Transverse colon (tissue), 4 donors: Measurements from ENCODE around the gene ZFPM1. TPM values are rescaled to one million over a fixed set of nuclear protein-coding genes. Genes with fewer than 3 reads are reported as not detected.

Source experiments
- DNase-seq: peaks from one replicate; pipeline ENCODE4 v3.0.0-alpha.2; 2019
- H3K27ac ChIP-seq, 4 donors: fragments of 200-600 bp; sonication (generic); 2 replicates each; pipeline ENCODE4 v1.5.1; 2016 to 2018; ENCODE audit warnings: inconsistent platforms in 4 of 4
- H3K27me3 ChIP-seq: fragments of 200-600 bp; sonication (generic); 2 replicates; pipeline ENCODE4 v1.5.1; 2017; ENCODE audit warnings: inconsistent platforms
- H3K36me3 ChIP-seq, 4 donors: fragments of 200-600 bp; sonication (generic); 2 replicates each; pipeline ENCODE4 v1.5.1; 2017 to 2019; ENCODE audit warnings: inconsistent platforms in 4 of 4
- H3K4me1 ChIP-seq, 4 donors: fragments of 200-600 bp; sonication (generic); 2 replicates each; pipeline ENCODE4 v1.5.1; 2017 to 2020; ENCODE audit warnings: inconsistent platforms in 4 of 4
- H3K4me3 ChIP-seq, 4 donors: fragments of 200-600 bp; sonication (generic); 1 replicate in 1 of 4; 2 replicates in 3 of 4; pipeline versions ENCODE4 v1.5.1 to v1.6.1; 2017 to 2019; ENCODE audit warnings: inconsistent platforms in 4 of 4
- H3K9me3 ChIP-seq, 2 donors: fragments of 200-600 bp; sonication (generic); 2 replicates each; pipeline ENCODE4 v1.5.1; 2017 to 2019; ENCODE audit warnings: inconsistent platforms in 2 of 2
- CTCF ChIP-seq, 5 experiments: fragments of 200-600 bp in 3 of 5; fragments of 450-650 bp in 2 of 5; sonication (generic) in 3 of 5; IDR thresholded peaks; 1 replicate in 2 of 5; 2 replicates in 3 of 5; pipeline ENCODE4 v1.5.1; 2016 to 2017; ENCODE audit warnings: antibody characterized with exemption in 5 of 5, inconsistent platforms in 3 of 5, mild to moderate bottlenecking in 2 of 5, moderate library complexity in 1 of 5
- EP300 ChIP-seq: sonication (generic); formaldehyde crosslinking; IDR thresholded peaks from one replicate; pipeline ENCODE4 v1.6.1; 2017; ENCODE audit warnings: antibody characterized with exemption, low read depth
- POLR2A ChIP-seq: fragments of 450-650 bp; IDR thresholded peaks from one replicate; pipeline ENCODE4 v1.6.1; 2016; ENCODE audit warnings: antibody characterized with exemption, mild to moderate bottlenecking, moderate library complexity
- POLR2AphosphoS5 ChIP-seq, 3 donors: sonication (generic); formaldehyde crosslinking; IDR thresholded peaks; one replicate each; pipeline ENCODE4 v1.6.1; 2016; ENCODE audit warnings: antibody characterized with exemption in 3 of 3
- WGBS, 2 donors: methylation state at CpG; one replicate each; pipeline ENCODE4 v1.1.5; 2018; ENCODE audit warnings: low coverage in 1 of 2; 5-methylcytosine and 5-hydroxymethylcytosine counted together
- in situ Hi-C, 4 donors: fragments of 200-750 bp; cut with MboI; loops; one replicate each; pipeline versions ENCODE4 v1.15.0 to v1.15.1; 2017; ENCODE audit warnings: low sequenced_read_pairs in 3 of 4, low pct_ligation_motif_present in 1 of 4, low pct_unique_long_range_greater_than_20kb in 1 of 4
- intact Hi-C: fragments of 100-400 bp; cut with DNase I; formaldehyde crosslinking; loops from one replicate; pipeline ENCODE4 v1.15.1; 2023; ENCODE audit warnings: low total_unique reads
- total RNA-seq, 4 donors: library from RNA; depleted of rRNA; stranded (reverse); fragments of >200 nt; gene quantifications; one replicate each; pipeline ENCODE4 v1.1.0, GENCODE V29; 2016

Gene ZFPM1
- total RNA-seq, 4 donors from 2014 or later, result 1.2 to 4.6 (median 3.1) TPM

GRCh38 chr16:88504489-88505404 is 51.7 kb downstream of the ZFPM1 start:
- TF ChIP-seq CTCF (IDR thresholded peaks at IDR 0.05) (no peak), EP300 (no peak), POLR2AphosphoS5 (IDR thresholded peaks at IDR 0.05) (no peak), POLR2A (no peak)

DNA sequence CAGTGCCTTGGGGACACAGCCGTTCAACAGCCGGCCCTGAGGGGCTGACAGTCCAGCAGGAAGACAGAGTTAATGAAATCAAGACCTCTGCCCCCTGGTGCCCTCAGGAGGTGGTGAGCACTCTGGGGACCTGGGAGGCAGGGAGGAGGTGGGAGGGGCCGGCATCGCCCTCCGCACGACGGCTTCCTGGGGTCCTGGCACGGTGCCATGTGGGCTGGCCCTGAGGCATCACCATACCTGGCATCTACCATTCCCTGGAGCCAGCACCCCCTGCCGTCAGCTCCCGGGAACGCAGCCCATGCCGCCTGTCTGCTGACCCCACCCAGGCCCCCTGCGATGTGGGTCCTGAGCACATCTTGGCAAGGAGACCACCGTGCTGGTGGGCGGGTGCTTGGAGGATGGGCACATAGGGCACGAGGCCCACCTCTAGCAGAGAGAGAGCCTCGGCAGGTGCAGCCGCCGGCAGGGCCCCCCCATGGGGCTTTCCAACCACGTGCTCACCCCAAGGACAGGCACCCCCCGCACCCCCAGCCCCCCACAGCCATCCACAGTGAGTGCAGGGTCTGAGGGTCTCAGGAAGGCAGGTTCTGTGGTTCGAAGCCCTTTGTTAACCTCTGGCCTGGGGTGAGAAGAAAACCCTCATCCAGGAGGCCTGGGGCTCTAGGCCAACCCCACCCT is 52.5 kb downstream of the ZFPM1 start:
- peak; percentile 89 for DNase-seq
- Histone ChIP-seq H3K27ac (peak overlapping the region in 3 of 4 donors; percentile 19 to 71 (median 21)), H3K9me3 (no peaks in the 10 kb centered on the region), H3K27me3 (no peaks in the 10 kb centered on the region), H3K4me1 (peaks cover 2 to 20% (median 15%) of the 10 kb centered on the region in 4 donors), H3K4me3 (no peak overlapping the region), H3K36me3 (no peaks in the 10 kb centered on the region)
- TF ChIP-seq EP300 (no peak), CTCF (IDR thresholded peaks at IDR 0.05) (peak; percentile 48 to 87 (median 66)), POLR2AphosphoS5 (IDR thresholded peaks at IDR 0.05) (peak in 2 of 3 donors; percentile 35 to 50), POLR2A (no peak)
- 62% methylated on average over 3 of the region's 22 CpGs; no CpG with 5 or more reads in 1 of the 2 donors for WGBS, 2 donors
- in situ Hi-C loops, result no loop called here
- intact Hi-C loops, result no loop called here

More at GRCh38 chr16:88504489-88505404, 51.7 kb downstream of the ZFPM1 start:
- H3K9me3 ChIP-seq, result no peaks in the 10 kb centered on the region
- peak; percentile 46 for DNase-seq
- WGBS, 2 donors, result 62% methylated on average over 26 of the region's 28 CpGs; no CpG with 5 or more reads in 1 of the 2 donors
- H3K36me3 ChIP-seq, result no peaks in the 10 kb centered on the region
- intact Hi-C loops, result no loop called here
- H3K4me3 ChIP-seq, result no peak overlapping the region
- no peaks in the 10 kb centered on the region for H3K27me3 ChIP-seq
- H3K4me1 ChIP-seq, result peaks cover 2 to 17% (median 13%) of the 10 kb centered on the region in 4 donors
- in situ Hi-C loops, result no loop called here
- H3K27ac ChIP-seq, result peak overlapping the region in 3 of 4 donors; percentile 19 to 71 (median 21)

DNA sequence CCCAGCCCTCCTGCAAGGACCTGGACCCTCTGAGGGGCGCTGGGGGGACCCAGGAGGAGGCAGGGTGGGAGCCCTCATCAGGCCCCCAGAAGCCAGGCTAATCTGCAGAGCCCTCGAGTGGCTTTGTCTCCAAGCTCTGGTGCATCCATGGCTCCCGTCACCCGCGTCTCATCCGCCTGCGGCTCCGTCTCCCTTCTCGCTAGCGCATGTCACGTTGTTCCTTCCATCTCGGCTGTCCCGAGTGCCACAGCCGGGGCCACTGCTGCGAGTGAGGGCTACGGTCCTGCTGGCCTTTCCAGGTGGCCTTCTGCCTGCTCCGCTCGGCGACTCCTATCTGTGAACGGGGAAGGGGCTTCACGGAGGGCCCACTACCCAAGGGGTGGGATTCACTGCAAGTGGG is 53.6 kb downstream of the ZFPM1 start:
- H3K36me3 ChIP-seq, result no peaks in the 10 kb centered on the region
- intact Hi-C loops, result no loop called here
- no peak for DNase-seq
- no peak overlapping the region for H3K4me3 ChIP-seq
- peaks cover 2 to 20% (median 15%) of the 10 kb centered on the region in 4 donors for H3K4me1 ChIP-seq
- no peak overlapping the region for H3K27ac ChIP-seq
- WGBS, 2 donors, result 96% methylated on average over 21 of the region's 21 CpGs; no CpG with 5 or more reads in 1 of the 2 donors
- no peaks in the 10 kb centered on the region for H3K9me3 ChIP-seq
- in situ Hi-C loops, result no loop called here
- H3K27me3 ChIP-seq, result no peaks in the 10 kb centered on the region
- TF ChIP-seq CTCF (IDR thresholded peaks at IDR 0.05), result no peak
- no peak for TF ChIP-seq POLR2A
- no peak for TF ChIP-seq EP300
- TF ChIP-seq POLR2AphosphoS5 (IDR thresholded peaks at IDR 0.05), result no peak

- TF ChIP-seq POLR2AphosphoS5 (IDR thresholded peaks at IDR 0.05), result no peak
- TF ChIP-seq EP300, result no peak
- TF ChIP-seq CTCF (IDR thresholded peaks at IDR 0.05), result no peak
- no peak for TF ChIP-seq POLR2A
- intact Hi-C loops, result no loop called here
- Histone ChIP-seq H3K36me3 (no peaks in the 10 kb centered on the region), H3K27ac (no peak overlapping the region), H3K27me3 (no peaks in the 10 kb centered on the region), H3K4me3 (no peak overlapping the region), H3K9me3 (no peaks in the 10 kb centered on the region), H3K4me1 (peaks cover 2 to 20% (median 15%) of the 10 kb centered on the region in 4 donors)
- no peak for DNase-seq
- in situ Hi-C loops, result no loop called here
- WGBS, 2 donors, result 89% methylated on average over 9 of the region's 9 CpGs; no CpG with 5 or more reads in 1 of the 2 donors
Measured at GRCh38 chr16:88507231-88507743, 54.2 kb downstream of the ZFPM1 start.
